ENCODE measurements around the gene TOPORS.

TOPORS gene

GRCh38 chr9:32500768-32501167 is 51.6 kb downstream of the TOPORS start:
- DNase-seq, result no peak

GRCh38 chr9:32497921-32498320 is 54.5 kb downstream of the TOPORS start:
- DNase-seq, result no peak

GRCh38 chr9:32490601-32491000 is 61.8 kb downstream of the TOPORS start:
- no peak for DNase-seq
